Stimulated activated CD8-positive, alpha-beta memory T cell treated with anti-CD3 and anti-CD28 coated beads, Interleukin-7, amount 100 ng/mL, for 4 hours (primary cell): ENCODE results near the gene EGR4.

Experiments
- DNase-seq, 2 donors: peaks; one replicate each; pipeline ENCODE4 v3.0.0-alpha.2; 2020; ENCODE audit warnings: low read depth in 2 of 2

Gene EGR4

DNA sequence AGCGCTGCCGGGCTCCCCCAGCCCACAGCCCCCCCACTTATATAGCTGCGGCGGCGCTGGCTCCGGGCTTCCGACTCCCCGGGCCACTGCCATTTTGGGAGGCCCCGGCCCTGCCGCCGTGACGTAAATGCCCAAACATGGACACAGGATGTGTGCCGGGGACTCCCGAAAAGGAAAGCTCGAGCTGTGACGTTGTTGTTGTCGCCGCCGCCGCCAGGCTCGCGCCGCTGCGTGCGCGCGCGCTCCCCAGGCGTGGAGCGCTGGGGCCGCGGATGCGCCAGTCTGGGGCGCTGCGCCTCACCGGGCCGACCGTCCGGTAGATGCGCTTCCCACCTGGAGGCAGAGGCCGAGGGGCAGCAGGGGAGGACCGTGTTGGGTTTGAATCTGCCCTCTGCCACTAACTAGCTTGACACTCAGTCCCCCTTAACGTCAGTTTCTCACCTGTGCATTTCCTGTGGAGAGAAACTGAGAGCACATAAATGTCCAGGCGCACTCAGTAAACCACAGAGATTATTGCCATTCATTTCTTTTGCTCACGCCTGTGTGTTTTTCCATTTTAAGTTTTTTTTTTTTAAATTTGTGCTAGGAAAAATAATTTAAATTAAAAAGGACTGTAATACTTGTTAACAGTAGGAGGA lies at the start of gene EGR4:
TSS of gene EGR4 (minus strand) at position 15 of the 638 bp plus-strand sequence. CDS start 231 bp downstream, outside the sequence.
- peak; percentile 85 to 86 for DNase-seq

DNA sequence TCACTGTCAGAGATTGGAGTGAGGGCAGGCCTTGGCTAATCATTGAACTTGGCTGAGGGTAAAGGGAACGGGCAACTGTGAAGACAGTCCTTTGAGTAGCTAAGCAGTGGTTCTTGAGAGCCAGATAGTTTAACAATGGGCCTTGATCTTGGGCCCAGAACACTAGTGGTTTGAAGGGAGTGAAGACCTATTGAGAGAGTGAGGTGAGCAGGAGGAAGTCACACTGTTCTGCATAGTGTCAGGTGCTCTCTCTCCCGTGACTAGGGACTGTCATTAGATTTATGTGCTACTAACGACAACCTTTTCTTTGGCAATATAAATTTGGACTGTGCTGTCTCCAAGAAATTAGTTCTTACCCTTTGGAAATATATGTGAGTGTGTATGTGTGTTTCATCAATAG lies 47.7 kb upstream of the EGR4 start:
- no peak for DNase-seq

DNA sequence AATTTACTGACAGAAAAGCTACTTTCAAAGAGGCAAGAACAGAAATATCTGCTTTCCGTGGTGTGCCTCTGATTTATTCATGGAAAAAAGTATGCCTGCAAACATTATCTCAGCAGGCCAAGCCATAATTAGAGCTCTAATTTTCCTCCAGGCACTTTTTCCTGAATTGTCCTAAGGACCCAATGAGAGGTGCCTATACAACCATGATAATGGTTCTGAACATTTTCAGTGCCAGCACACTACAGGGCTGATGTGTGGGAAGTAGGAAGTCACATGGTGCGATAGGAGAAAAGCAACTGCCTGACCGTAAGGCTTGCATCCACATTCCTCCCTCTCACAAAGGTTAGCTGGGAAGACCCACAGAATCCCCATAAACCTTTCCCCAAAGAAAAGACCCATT lies 45.9 kb upstream of the EGR4 start:
- DNase-seq: no peak

DNA sequence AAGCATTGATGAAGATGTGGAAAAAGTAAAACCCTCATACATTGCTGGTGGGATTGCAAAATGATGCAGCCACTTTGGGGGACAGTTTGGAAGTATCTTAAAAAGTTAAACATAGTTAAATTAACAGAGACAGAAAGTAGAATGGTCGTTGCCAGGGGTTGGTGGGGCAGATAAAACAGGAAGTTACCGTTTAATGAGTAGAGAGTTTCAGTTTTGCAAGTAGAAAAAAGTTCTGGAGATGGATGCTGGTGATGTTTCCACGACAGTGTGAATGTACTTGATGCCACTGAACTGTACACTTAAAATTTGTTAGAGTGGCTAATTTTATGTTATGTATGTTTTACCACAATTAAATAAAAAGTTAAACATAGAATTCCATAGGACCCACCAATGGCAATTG lies 44.5 kb upstream of the EGR4 start:
- DNase-seq: no peak

DNA sequence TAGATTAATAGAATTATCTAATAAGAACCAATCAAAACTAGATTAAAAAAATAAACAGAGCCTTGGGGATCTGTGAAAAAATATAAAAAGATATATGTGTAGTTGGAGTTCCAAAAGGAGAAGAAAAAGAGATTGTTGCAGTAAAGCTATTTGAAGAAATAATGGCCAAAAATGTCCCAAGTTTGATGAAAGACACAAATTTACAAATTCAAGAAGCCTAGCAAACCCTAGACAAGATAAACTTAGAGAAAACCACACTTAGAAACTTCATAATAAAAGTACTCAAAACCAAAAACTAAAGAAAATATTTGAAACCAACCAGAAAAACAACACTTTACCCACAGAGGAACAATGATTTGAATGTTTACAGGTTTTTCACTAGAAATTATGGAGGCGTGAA lies 41.3 kb upstream of the EGR4 start:
- DNase-seq: no peak

DNA sequence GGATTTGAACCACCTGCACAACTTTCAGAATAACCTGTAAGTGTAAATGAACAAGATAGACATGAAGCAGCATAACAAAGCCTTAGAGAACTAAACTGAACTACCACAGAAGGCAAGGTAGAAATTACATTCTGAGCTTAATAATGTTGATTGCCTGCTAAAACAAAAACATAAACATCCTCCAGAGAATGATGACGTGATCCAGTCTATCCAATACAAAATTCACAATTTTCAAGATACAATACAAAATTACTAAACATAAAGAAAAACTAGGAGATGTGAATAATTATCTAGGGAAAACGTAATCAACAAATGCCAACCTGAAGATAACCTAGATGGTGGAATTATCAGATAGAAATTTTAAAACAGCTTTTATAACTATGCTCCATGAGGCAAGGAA lies 40.7 kb upstream of the EGR4 start:
- DNase-seq: no peak

DNA sequence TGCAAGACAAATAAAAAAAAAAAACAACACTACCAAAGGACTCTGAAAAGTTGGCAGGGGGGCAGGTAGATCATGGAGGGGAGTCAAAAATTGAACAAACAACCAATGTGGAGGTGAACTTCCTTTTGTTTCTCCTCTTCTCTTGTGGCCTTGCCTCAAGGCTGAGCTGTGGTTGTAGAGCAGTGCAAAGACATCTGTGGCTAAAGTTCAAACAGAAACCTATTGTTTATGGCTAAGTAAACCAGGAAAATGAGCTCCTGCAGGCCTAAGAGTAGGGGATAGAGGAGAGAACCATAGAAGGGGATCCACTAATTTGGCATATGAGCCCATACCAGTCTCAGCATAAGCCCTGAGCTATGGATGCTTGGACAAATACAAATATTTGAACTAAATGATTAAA lies 40.2 kb upstream of the EGR4 start:
- DNase-seq: no peak

DNA sequence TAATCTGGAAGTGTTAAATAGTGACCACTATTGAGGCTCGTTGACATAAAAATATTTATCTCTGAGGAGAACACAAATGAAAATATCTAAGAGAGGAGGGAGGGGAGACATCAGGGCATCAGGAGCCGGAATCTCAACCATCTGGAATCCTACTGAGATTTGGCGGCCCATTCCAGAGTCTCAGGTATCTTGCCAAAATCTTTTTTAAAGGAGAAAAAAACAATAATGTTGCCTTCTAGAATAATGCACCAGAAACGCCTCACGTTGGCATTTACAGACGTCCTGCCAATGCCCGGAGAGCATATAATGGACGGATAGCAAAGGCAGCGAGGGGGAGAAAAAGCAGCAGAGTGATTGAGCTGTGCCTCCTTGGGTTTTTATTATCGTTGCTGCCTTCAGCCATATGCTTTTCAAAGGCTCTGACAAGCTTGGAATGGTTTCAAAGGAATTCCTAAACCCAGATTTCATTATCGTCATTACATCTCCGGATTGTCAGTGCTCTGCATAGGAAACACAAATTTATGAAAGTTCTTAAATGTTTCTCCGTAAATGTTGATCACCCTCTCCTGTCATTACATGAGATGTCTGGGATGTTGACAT lies 30.9 kb upstream of the EGR4 start:
- no peak for DNase-seq

DNA sequence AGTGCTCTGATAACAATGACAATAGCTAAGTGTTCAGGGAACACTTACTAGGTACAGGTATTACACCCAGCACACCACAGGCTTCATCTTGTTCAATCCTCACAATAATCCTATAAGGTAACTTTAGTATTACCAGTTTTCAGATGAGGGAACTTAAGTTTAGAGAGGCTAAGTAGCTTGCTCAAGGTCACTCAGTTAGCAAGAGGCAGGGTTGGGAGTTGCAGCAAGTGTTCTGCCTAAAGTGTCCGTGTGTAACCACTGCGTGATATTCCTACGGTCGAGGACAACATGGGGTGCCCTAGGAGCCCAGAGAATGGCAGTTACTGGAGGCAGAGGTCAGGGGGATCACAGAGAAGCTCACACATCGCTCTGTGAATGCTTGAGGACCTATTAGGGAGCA lies 30.2 kb upstream of the EGR4 start:
- DNase-seq: no peak

DNA sequence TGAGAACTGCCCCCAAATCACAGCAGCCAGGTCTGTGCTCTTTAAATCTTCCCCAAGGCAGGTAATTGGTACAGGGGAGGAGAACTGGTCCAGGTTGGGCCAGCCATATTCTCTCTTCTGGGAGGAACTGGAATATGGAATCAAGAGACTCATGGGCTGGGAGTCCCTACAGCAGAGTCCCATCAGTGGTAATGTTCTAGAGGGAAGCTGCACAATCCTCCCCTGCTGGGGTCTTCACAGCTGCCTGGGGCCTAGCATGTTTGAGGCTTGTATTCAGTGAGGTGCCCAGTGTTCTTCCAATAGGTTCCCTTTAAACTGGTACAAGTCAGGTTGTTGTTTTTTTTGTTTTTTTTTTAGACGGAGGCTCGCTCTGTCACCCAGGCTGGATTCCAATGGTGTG lies 21.1 kb upstream of the EGR4 start:
- no peak for DNase-seq

DNA sequence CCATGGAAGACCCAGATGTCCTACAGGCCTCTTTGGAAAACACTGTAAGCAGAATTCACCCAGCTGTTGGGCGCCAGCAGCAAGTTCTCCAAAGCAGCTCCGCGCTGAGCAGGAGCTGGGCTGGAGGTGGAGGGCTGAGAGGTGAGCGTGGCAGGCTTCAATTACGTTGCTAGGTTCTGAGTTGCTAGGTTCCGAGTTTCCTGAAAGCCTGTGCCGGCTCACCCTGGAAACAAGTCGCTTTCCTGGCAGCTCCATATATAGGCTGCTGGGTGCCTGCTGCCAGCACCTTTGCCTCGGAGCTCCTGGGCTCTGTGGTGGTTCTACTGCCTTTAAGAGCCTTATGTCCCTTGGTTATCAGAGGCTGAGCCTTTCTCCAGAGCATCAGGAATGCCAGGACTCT lies 14.4 kb upstream of the EGR4 start:
- DNase-seq: no peak

DNA sequence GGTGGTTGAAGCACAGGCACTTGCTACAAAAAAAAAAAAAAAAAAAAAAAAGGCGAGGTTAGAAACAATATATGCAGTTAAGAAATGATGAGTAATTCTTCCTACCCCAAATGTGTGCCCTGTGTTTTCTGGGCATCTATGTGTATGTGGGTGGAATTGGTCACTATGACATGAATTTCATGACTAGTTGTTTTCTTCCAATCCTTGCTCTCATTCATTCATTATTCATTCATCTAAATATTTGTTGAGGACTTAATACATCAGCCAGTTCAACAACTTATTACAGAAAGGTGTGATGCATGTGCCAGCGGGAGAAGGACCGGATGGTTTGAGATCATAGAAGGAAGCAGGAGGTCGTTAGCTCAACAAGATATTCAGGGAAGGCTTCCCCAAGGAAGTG lies 8.3 kb upstream of the EGR4 start:
- no peak for DNase-seq

DNA sequence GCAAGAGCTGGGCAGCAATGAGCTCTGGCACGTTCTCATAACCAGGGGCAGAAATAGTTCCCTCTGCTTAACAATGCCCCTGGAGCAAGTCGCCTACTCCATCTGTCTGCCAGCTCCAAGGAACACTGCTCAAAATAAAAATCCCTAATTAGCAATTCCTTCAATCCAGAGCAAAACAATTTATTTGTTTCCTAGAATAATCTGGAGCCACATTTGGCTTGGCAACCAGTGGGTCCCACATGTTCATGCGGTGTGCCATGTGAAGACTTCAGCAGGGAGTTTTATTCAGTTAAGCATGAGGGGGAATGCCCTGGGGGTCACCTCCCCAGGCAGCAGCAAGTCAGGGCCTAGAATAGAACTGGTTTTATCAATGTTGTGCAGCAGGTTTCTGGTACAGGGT lies 7.6 kb upstream of the EGR4 start:
- DNase-seq: no peak

DNA sequence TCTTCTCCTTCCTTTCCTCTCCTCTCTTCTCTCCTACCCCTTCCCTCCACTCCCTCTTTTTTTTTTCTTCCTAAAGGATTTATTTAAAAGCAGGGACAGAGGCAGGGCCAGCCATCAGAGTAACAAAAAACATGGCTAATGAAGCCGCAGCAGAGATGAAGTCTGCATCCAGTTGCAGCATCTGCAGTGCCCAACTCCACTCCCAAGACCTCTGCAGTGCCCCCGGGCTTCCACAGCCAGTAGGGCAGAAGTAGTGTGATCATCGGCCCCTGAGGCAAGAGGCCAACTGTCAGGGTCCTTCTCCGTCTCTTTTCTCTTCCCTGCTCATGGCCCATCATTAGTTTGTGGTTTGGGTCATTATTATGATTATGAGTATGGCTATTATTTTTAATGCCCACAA lies 4.2 kb upstream of the EGR4 start:
- DNase-seq: no peak

DNA sequence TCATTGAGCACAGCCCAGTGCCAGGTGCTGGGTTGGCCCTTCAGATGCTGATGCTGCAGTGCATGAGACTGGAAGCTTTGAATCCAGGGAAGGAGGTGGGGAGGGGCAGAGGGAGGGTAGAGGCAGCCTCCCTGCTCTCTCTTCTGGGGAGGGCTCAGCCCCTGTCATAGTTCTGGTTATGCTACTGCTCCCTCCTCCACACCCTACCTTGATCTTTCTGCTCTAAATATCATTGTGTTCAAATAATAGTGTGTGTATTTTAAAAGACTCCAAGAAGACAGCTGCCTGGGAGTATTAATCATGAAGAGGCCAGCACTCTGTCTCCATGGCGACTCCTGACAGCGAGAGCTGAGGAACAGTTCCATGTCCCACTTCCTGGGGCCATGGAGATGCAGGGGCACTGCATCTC lies 3.8 kb upstream of the EGR4 start:
- DNase-seq: no peak

DNA sequence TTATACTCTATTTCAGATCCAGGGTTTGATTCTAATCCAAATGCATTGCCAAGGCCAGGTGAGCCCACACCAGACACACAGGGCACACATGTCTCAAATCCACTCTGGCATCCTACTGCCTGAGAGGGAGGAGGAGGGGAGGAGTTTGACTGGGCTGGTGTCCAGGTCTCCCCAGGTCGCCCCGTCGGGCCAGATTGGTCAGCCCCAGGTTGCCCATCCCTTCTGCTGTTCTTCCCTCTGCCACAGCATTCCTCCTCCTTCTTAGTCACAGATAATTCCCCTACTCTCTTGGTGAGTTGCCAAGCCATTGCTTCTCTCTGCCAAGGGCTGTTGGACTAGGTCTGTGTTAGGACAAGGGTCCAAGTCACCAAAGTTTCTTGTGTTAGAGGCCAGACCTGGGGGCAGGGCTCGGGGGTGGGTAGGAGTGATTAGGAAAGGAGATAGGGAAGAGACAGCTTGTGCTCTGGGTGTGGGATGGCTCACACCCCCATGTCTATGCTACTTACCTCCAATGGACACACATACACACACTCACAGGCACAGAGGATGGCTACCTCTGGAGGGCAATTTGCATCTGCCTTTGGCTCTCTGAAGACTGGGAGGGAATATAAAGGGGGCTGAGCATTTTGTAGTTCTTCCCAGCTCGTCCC lies 2.5 kb upstream of the EGR4 start:
- DNase-seq: no peak

DNA sequence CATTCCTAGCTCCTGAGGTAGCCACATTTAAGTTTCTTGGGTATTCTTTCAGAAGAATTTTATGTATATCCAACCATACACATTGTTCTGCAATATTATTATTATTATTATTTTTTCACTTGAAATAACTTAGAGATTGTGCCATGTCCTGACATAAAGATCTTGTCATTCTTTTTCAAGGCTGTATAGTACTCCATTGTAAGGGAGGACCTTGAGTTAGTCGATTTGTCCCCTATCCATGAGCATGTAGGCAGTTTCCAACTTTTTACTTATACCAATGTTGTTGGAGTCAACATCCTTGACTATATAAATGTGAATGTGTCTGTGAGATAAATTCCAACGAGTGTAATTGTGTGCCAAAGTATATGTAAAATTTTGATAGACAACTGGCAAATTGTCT lies 891 bp upstream of the EGR4 start:
- DNase-seq: no peak

DNA sequence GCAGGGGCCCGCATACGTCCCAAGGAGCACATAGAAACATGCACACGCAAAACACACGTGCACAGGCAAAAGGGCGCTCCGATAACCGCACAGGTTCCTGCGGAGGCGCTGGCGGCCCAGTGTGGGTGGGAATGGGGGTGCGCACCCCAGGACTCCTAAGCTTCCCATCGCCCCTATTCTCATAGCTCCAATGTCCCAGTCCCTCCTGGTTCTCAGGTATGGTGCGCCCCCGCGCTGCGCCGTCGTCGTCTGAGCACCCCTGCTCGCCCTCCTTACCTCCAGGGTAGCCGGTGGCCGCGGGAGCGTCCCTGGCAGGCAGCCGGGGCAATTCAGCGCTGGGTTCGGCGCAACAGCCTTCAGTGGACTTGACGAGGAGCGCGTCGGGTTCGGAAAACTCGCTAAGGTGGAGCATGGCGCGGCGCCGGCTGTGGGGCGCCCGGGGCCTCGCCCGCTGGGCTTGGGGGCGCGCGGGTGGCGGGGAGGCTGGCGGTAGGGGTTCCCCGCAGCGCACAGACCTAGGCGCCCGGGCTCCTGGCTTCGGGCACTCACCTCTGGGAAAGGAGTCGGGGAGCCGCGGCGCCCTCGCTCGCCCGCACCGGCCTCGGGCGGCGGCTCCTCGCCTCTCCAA lies 328 bp downstream of the EGR4 start:
- DNase-seq: no peak

DNA sequence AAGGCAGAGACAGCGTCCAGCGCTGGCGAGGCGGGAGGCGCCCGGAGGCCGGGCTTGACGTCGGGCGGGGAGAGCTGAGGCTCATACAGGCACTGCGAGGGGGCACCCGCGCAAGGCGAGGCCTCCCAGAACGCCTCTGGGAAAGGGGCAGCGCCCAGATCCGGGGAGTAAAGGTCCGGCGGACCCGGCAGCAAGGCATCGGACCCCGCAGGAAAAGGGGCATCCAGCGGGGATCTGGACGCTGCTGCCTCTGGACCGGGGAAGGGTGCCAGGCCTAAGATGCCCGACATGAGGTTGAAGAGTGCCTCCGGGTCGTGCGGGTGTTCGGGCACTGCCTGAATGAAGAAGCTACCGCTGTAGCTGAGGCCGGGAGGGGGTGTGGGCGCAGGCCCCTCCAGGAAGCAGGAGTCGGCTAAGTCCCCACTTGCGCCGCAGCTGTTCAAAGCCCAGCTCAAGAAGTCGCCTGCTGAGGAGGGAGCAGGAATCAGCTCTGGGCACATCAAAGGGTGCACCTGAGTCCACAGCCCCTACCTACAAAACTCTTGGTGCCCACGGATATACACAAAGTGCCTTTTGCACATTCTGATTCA lies 937 bp downstream of the EGR4 start:
- DNase-seq: no peak

DNA sequence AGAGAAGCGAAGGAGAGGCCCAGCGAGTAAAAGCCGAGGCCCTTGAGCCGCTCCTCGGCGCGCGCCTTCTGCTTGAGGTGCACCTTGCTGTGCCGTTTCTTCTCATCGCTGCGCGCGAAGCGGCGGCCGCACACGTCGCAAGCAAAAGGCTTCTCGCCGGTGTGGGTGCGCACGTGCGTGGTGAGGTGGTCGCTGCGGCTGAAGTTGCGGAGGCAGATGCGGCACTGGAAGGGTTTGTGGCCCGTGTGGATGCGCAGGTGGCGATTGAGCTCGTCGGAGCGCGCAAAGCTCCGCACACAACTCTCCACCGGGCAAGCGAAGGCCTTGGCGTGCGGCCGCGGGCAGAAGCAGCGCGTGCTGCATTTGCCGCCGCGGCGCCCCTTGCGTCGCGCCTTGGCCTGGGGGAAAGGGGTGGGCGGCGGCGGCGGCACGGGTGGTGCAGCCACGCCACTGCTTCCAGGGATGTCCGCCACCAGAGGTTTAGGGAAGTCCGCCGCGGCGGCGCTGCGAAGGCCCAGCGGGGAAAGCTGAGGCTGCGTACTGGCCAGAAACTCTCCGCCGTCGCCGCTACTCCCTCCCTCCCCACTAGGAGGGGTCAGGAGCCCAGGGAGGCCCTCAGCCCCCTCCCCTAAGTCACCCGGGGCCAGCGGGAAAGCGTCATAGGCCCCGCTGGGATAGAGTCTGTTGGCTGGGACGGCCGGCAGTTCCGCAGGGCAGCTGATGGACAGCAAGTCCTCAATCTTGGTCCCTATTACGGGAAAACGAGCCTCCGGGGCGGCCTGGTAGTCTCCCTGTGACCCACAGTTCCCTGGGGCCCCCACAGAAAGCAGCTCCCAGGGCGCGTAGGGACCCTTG lies 1.7 kb downstream of the EGR4 start:
- no peak for DNase-seq

DNA sequence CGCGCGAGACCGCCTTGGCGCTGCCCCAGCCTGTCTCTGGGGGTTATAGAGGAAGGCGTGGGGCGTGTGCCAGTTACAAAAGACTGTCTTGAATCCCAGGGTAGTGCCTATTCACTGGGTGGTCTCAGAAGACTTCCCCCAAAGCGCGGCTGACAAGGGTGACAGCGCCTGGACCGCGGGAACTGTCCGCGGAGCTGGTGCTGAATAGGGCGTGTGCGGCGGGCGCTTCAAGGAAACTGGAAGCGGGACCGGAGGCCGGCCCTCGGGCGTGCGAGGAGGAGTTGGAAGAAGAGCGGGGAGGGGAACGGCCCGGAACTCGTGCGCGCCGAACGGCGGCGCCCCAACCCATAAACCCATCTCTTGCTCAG lies 2.3 kb downstream of the EGR4 start:
- peak in 1 of 2 donors; percentile 38 for DNase-seq
